ENCODE results near the gene ROBO1.

Gene ROBO1

DNA sequence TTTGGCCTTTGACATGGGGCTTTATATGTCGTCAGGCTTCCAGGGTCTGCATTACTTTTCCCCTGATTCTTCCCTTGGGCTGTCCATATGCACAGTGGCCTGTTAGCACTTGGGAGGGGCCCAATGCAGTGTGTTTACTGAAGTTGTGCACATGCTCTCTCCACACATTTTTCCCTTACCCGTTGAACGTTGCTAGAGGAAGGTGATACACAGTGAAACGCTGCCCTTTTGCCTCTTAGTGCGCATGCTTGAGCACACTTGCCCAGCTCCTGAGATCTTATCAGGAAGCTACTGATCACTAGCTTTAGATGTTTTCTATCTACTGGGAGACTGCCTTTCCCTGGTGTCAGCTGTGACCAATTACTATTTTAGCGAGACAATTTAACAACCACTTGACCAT lies 1198.0 kb downstream of the ROBO1 start:
- no peak for DNase-seq

DNA sequence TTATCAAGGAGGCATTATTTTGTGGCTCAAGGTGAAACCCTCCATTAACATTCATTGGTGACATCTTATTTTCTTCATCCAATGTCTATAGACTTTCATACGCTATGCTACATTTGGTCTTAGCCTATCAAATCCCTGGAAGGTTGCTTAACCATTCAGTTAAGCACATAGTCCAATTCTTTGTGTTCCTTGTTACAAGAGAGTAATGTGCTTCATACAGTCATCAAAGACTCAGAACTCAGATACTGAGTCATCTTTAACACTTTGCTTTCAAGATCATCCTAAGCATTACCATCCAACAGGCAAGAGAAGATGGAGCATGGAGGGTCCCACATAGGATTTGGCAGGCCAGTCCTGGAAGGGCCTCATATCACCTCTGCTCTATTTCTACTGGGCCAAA lies 1202.1 kb downstream of the ROBO1 start:
- no peak for DNase-seq

DNA sequence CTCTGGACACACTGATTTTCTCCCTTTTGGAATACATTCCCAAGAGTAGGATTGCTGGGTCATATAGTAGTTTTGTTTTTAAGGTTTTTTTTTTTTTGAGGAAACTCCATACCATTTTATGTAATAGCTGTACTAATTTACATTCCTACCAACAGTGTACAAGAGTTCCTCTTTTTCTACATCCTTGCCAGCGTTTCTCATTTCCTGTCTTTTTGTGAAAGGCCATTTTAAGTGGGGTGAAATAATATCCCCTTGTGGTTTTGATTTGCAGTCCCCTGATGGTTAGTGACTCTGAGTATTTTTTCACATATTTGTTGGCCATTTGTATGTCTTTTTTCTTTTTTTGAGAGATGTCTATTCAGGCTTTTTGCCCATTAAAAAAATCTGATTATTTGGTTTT lies 1205.5 kb downstream of the ROBO1 start:
- no peak for DNase-seq
